Stimulated activated naive CD8-positive, alpha-beta T cell treated with anti-CD3 and anti-CD28 coated beads, Interleukin-15, Interleukin-2, amounts not matched to agents 100 ng/mL and 50 ng/mL, for 24 hours (primary cell): ENCODE measurements around the gene L3MBTL3.
A peak's percentile ranks its signal among the peaks of the same experiment; 100 is the strongest.

Source experiments
- H3K27ac Mint-ChIP-seq: one replicate; pipeline ENCODE4 v1.8.0; 2021; ENCODE audit warnings: mild to moderate bottlenecking, mixed read lengths
- H3K27me3 Mint-ChIP-seq: one replicate; pipeline ENCODE4 v1.8.0; 2021; ENCODE audit warnings: mixed read lengths
- H3K36me3 Mint-ChIP-seq: one replicate; pipeline ENCODE4 v1.8.0; 2021; ENCODE audit warnings: low read depth, mixed read lengths
- H3K4me1 Mint-ChIP-seq: one replicate; pipeline ENCODE4 v1.8.0; 2021; ENCODE audit warnings: low read depth, mixed read lengths
- H3K4me3 Mint-ChIP-seq: one replicate; pipeline ENCODE4 v1.8.0; 2021; ENCODE audit warnings: mild to moderate bottlenecking, mixed read lengths
- H3K9me3 Mint-ChIP-seq: one replicate; pipeline ENCODE4 v1.8.0; 2021; ENCODE audit warnings: mixed read lengths

Gene L3MBTL3

DNA sequence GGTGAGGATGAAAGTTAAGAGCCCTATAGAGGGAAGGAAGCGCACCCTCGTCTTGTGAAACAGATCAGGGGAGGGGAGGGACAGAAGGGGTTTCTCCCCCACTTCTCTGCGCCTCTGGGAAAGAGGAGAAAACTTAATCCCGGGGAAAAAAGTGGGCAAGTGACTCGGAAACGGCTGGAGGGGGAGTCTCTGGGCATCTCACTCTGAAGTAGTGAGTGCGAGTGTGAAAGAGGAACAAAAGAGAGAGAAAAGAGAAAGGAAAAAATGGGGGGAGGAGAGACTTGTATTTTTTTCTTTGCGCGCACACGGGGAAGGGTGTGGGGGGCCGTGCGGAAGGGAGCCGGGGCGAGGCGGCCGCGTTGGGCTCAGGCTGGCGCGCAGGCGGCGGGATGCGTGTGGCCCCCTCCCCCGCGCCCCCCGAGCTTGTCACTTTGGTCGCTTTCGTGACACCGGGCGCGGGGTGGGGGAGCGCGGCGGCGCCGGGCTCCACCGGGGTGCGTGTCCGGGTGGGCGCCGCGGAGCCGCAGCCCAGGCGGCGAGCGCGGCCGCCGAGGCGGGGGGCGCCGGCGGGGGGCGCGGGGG lies 454 bp downstream of the L3MBTL3 start:
- peaks cover 32% of the 10 kb centered on the region for H3K4me1 Mint-ChIP-seq

GRCh38 chr6:130019326-130020072 lies 1.1 kb downstream of the L3MBTL3 start:
- Mint-ChIP-seq H3K36me3 (peaks cover 2% of the 10 kb centered on the region), H3K27me3 (no peaks in the 10 kb centered on the region), H3K9me3 (no peaks in the 10 kb centered on the region), H3K4me1 (peaks cover 32% of the 10 kb centered on the region), H3K27ac (no peak overlapping the region), H3K4me3 (peak overlapping the region; percentile 84)

More for the DNA sequence above, 454 bp downstream of the L3MBTL3 start:
- Mint-ChIP-seq H3K27me3 (no peaks in the 10 kb centered on the region), H3K27ac (peak overlapping the region; percentile 91), H3K36me3 (no peaks in the 10 kb centered on the region), H3K9me3 (no peaks in the 10 kb centered on the region), H3K4me3 (peak overlapping the region; percentile 95)

- H3K36me3 Mint-ChIP-seq = peaks cover 10% of the 10 kb centered on the region
- no peaks in the 10 kb centered on the region for H3K9me3 Mint-ChIP-seq
- H3K27ac Mint-ChIP-seq = peak overlapping the region; percentile 91
- H3K4me1 Mint-ChIP-seq = peaks cover 35% of the 10 kb centered on the region
- no peaks in the 10 kb centered on the region for H3K27me3 Mint-ChIP-seq
- peak overlapping the region; percentile 93 for H3K4me3 Mint-ChIP-seq
Measured at GRCh38 chr6:130020073-130020906, 1.9 kb downstream of the L3MBTL3 start.

DNA sequence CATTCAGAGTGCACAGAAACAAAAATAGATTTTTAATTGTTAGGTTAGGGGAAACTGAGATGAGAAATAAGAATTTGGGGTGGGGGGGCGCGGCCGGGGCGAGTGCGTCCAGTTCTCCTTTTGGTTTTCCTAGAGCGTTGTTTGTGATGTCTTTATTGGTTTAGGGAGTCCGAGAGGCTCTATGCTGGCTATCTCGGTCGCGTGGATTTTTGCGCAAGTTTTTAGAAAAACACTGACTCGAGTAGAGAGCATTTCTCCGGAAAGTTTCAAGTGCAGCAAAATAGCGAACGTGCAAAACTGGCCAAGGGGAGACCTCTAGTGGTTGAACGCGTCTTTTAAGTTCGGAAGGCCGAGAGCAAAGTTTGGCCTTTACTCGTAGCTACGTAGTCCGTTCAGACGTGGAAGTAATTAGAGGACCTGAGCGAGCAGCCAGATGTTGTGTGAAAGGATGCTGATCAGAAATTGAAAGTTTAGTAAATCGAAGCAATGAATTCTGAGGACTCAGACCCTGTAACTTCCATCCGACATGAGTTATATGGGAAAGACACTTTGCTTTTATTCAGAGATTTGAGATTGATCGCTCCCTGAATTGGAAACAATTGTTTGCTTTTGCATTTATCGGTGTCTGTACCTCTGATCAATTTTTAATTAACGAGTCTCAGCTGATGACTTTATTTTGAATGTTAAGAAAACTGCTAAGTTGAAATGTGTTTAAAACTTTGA lies 2.7 kb downstream of the L3MBTL3 start:
- no peaks in the 10 kb centered on the region for H3K27me3 Mint-ChIP-seq
- peaks cover 17% of the 10 kb centered on the region for H3K36me3 Mint-ChIP-seq
- peak overlapping the region; percentile 91 for H3K27ac Mint-ChIP-seq
- no peaks in the 10 kb centered on the region for H3K9me3 Mint-ChIP-seq
- peaks cover 41% of the 10 kb centered on the region for H3K4me1 Mint-ChIP-seq
- H3K4me3 Mint-ChIP-seq = peak overlapping the region; percentile 93

DNA sequence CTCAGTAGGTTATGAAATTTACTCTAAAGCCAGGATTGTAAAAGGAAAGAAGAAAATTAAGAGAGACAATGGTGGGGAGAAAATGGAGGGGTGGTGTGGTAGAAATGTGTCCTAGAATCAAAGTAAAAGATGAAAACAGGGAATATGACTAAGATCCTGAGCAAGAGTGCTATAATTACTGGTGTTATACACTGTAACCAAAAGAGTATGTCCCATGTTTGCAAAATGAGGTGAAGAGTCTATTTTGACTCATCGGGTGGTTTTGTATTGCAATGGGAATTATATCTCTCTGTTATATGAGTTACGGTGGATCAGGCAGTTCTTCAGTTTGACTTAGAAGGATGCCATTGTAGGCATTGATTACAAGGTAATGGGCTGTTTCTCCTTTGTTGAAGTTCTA lies 8.5 kb downstream of the L3MBTL3 start:
- Mint-ChIP-seq H3K27ac (peak overlapping the region; percentile 45), H3K4me1 (peaks cover 76% of the 10 kb centered on the region), H3K27me3 (no peaks in the 10 kb centered on the region)

DNA sequence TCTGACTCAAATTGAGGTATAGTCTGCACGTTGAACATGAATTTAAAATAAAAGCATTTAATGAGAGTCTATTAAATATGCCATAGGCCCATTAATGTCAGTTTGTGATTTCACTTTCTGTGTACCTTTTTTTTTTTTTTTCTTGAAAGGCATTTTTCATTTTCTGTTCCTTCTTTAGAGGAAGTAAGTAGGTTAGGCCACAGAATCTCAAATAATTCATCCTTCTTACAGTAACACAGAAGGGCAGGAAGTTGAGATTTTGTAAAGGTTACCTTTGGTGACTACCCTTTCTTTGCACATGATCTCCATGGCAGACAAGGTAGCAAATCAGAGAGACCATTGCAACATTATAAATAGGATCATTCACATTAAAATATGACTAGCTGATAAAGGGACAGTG lies 9.6 kb downstream of the L3MBTL3 start:
- Mint-ChIP-seq H3K36me3 (peaks cover 32% of the 10 kb centered on the region), H3K9me3 (no peaks in the 10 kb centered on the region), H3K27me3 (no peaks in the 10 kb centered on the region), H3K27ac (peak overlapping the region; percentile 67), H3K4me1 (peaks cover 72% of the 10 kb centered on the region), H3K4me3 (peak overlapping the region; percentile 18)

More for the DNA sequence above, 8.5 kb downstream of the L3MBTL3 start:
- H3K4me3 Mint-ChIP-seq = peak overlapping the region; percentile 18
- H3K36me3 Mint-ChIP-seq = peaks cover 23% of the 10 kb centered on the region
- no peaks in the 10 kb centered on the region for H3K9me3 Mint-ChIP-seq

GRCh38 chr6:130029163-130029562 lies 10.8 kb downstream of the L3MBTL3 start:
- no peaks in the 10 kb centered on the region for H3K27me3 Mint-ChIP-seq
- H3K4me3 Mint-ChIP-seq = peak overlapping the region; percentile 14
- H3K36me3 Mint-ChIP-seq = peaks cover 33% of the 10 kb centered on the region
- peaks cover 79% of the 10 kb centered on the region for H3K4me1 Mint-ChIP-seq
- H3K27ac Mint-ChIP-seq = peak overlapping the region; percentile 67
- no peaks in the 10 kb centered on the region for H3K9me3 Mint-ChIP-seq

- Mint-ChIP-seq H3K36me3 (peaks cover 14% of the 10 kb centered on the region), H3K27ac (peak overlapping the region; percentile 72), H3K27me3 (no peaks in the 10 kb centered on the region), H3K4me1 (peaks cover 77% of the 10 kb centered on the region), H3K9me3 (no peaks in the 10 kb centered on the region), H3K4me3 (no peak overlapping the region)
Measured at GRCh38 chr6:130032758-130033340, 14.5 kb downstream of the L3MBTL3 start.

GRCh38 chr6:130033949-130034348 lies 15.6 kb downstream of the L3MBTL3 start:
- H3K27me3 Mint-ChIP-seq = no peaks in the 10 kb centered on the region
- H3K9me3 Mint-ChIP-seq = no peaks in the 10 kb centered on the region
- H3K4me1 Mint-ChIP-seq = peaks cover 75% of the 10 kb centered on the region
- H3K36me3 Mint-ChIP-seq = peaks cover 18% of the 10 kb centered on the region
- peak overlapping the region; percentile 69 for H3K27ac Mint-ChIP-seq
- peak overlapping the region; percentile 47 for H3K4me3 Mint-ChIP-seq

DNA sequence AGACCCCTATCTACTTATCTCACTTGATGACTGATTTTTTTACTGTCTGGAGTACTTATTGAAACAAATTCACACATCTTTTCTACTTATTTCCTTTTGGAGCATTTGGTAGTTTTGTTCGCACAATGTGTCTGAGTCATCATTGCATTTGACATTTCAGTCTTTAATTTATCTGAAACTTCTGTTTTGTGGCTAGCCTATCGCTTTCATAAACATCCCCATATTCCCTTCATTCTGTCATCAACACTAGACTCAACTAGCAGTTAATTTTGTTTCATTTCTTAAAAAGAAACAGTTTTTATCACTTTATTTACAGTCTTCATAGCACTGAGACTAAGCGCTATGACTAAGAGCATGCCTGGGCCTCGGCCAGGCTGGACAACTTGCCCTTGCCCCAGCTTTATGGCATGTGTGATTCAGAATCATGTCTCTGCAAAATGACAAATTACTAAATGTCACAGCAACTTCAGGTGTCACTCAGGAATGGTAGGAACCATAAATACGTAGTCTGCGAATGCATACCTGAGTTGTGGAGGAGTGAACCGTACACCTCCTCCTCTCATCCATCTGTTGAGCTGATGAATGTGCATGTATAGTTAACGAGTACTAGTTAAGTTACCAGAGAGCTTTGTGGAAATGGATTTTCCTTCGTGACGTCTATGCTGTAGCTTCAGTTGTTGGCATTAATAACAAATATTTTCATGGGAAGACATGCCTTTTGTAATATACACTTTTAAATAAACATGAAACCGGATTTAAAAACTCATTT lies 16.2 kb downstream of the L3MBTL3 start:
- Mint-ChIP-seq H3K9me3 (no peaks in the 10 kb centered on the region), H3K27ac (peak overlapping the region; percentile 69), H3K4me3 (peak overlapping the region; percentile 47), H3K4me1 (peaks cover 69% of the 10 kb centered on the region), H3K27me3 (no peaks in the 10 kb centered on the region), H3K36me3 (peaks cover 18% of the 10 kb centered on the region)

DNA sequence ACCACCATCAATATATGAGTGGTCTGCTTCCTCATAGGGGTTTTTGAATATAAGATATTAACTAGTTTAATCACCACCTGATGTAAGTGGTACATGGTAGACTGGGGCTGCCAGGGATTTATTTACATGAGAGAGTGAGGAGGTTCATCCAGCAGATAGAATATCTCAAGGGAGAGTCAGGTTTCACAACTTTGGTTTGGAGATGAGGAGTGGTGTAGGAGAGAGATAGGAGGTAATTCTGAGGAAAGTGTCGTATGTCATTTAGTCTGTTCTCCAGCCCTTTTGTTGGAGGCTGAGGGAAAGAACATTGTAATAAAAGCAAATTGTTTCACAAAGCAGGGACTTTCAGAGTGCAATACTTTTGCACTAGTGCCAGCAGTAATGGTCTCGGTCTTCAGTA lies 16.8 kb downstream of the L3MBTL3 start:
- peaks cover 62% of the 10 kb centered on the region for H3K4me1 Mint-ChIP-seq

DNA sequence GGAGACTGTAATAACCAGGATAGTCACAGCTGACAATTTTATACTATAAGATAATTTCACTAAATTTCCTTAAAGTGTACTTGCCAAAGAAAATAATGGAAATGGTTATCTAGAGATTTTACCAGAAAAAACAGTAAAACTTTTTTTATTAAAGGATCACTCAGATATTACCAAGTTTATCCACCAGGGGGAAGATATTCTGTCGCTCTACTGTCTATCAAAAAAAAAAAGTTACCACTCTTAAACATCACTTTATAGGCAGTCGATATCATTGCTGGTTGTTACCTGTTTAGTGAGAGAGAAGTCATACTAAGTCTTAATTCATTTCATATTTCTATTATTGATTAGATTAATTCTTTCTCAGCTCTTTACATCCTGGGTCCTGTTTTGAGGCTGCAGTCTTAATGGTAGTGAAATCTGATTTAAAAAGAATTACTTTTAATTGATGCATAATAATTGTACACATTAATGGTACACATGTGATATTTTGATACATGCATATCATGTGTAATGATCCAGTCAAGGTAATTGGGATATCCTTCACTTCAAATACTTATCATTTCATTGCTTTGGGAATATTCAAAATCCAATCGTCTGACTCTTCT lies 18.9 kb downstream of the L3MBTL3 start:
- no peaks in the 10 kb centered on the region for H3K27me3 Mint-ChIP-seq
- peaks cover 15% of the 10 kb centered on the region for H3K36me3 Mint-ChIP-seq
- H3K27ac Mint-ChIP-seq = no peak overlapping the region
- peaks cover 62% of the 10 kb centered on the region for H3K4me1 Mint-ChIP-seq
- H3K4me3 Mint-ChIP-seq = no peak overlapping the region
- no peaks in the 10 kb centered on the region for H3K9me3 Mint-ChIP-seq

More for the DNA sequence above, 16.8 kb downstream of the L3MBTL3 start:
- Mint-ChIP-seq H3K27ac (peak overlapping the region; percentile 10), H3K9me3 (no peaks in the 10 kb centered on the region), H3K4me3 (no peak overlapping the region), H3K27me3 (no peaks in the 10 kb centered on the region), H3K36me3 (peaks cover 18% of the 10 kb centered on the region)

DNA sequence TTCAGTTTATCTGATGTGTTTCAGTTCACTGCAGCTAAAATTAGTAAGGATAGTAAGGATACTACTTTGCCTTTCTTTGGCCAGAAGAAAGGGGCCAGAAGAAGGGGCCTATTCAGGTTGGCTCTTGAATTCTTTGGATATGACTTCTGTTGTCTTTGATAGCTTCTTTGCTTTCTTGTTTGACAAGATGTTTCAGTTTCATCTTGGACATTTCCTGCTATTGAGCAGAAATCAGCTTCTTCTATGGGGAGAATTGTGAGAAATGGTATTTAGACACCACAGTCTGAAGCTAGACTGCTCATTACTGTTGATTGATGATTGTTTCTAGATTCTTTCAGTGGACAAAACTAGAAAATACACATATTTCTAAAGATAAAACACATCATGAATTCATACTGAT lies 23.2 kb downstream of the L3MBTL3 start:
- no peak overlapping the region for H3K27ac Mint-ChIP-seq
- no peaks in the 10 kb centered on the region for H3K9me3 Mint-ChIP-seq
- H3K4me3 Mint-ChIP-seq = no peak overlapping the region
- H3K27me3 Mint-ChIP-seq = no peaks in the 10 kb centered on the region
- peaks cover 23% of the 10 kb centered on the region for H3K36me3 Mint-ChIP-seq
- H3K4me1 Mint-ChIP-seq = peaks cover 26% of the 10 kb centered on the region
